CD8-positive, alpha-beta memory T cell (primary cell): Measurements from ENCODE around the gene RPL11. TPM values are rescaled to one million over a fixed set of nuclear protein-coding genes. Genes with fewer than 3 reads are reported as not detected.
"Not testable (repeated sequence)": the region's sequence is repeated elsewhere in the genome, so short reads cannot be mapped to it uniquely, and the experiment has no call there.

Experiments used
- CTCF ChIA-PET: fragments of 350-600 bp; sonication (Branson Sonifier 250); formaldehyde crosslinking; loops from one replicate; lab custom pipeline; 2021; ENCODE audit warnings: antibody characterized with exemption; lab: Charles Lee
- POLR2A ChIA-PET: fragments of 350-600 bp; sonication (Branson Sonifier 250); formaldehyde crosslinking; loops from one replicate; lab custom pipeline; 2021; ENCODE audit warnings: antibody characterized with exemption; lab: Charles Lee
- DNase-seq, 5 donors: peaks; one replicate each; pipeline versions ENCODE4 v3.0.0 to v3.0.0-alpha.2; 2020 to 2022; ENCODE audit warnings: mixed read lengths in 1 of 5
- H3K27ac ChIP-seq: one replicate; pipeline ENCODE4 v1.7.0; 2013; ENCODE audit warnings: low read depth, mild to moderate bottlenecking, low read length, moderate library complexity
- H3K27me3 ChIP-seq: 2 replicates; pipeline ENCODE4 v1.7.0; 2013; ENCODE audit warnings: low read length, mild to moderate bottlenecking; ENCODE audit not compliant: insufficient read depth, poor library complexity, severe bottlenecking
- H3K36me3 ChIP-seq: 2 replicates; pipeline ENCODE4 v1.7.0; 2013; ENCODE audit warnings: mild to moderate bottlenecking, low read length, moderate library complexity; ENCODE audit not compliant: insufficient read depth
- H3K4me1 ChIP-seq: 2 replicates; pipeline ENCODE4 v1.7.0; 2013; ENCODE audit warnings: mild to moderate bottlenecking, low read length, moderate library complexity; ENCODE audit not compliant: insufficient read depth
- H3K4me3 ChIP-seq: 2 replicates; pipeline ENCODE4 v1.7.0; 2013; ENCODE audit warnings: mild to moderate bottlenecking, low read length
- H3K9me3 ChIP-seq: 2 replicates; pipeline ENCODE4 v1.7.0; 2013; ENCODE audit warnings: mild to moderate bottlenecking, low read length
- H3K27ac Mint-ChIP-seq, 8 donors: one replicate each; pipeline ENCODE4 v1.8.0; 2020 to 2021; ENCODE audit warnings: mixed read lengths in 8 of 8, mild to moderate bottlenecking in 6 of 8, inconsistent platforms in 3 of 8, moderate library complexity in 3 of 8
- H3K27me3 Mint-ChIP-seq, 2 donors: one replicate each; pipeline ENCODE4 v1.8.0; 2020 to 2021; ENCODE audit warnings: mixed read lengths in 2 of 2, mild to moderate bottlenecking in 1 of 2, moderate library complexity in 1 of 2
- H3K36me3 Mint-ChIP-seq, 3 donors: one replicate each; pipeline ENCODE4 v1.8.0; 2020 to 2021; ENCODE audit warnings: mixed read lengths in 3 of 3, inconsistent platforms in 1 of 3, mild to moderate bottlenecking in 1 of 3
- H3K4me1 Mint-ChIP-seq, 3 donors: one replicate each; pipeline ENCODE4 v1.8.0; 2020 to 2021; ENCODE audit warnings: mixed read lengths in 3 of 3, inconsistent platforms in 1 of 3, mild to moderate bottlenecking in 1 of 3
- H3K4me3 Mint-ChIP-seq, 7 donors: one replicate each; pipeline ENCODE4 v1.8.0; 2020 to 2021; ENCODE audit warnings: mixed read lengths in 7 of 7, mild to moderate bottlenecking in 6 of 7, moderate library complexity in 4 of 7, inconsistent platforms in 2 of 7
- H3K9me3 Mint-ChIP-seq, 5 donors: one replicate each; pipeline ENCODE4 v1.8.0; 2020 to 2022; ENCODE audit warnings: mixed read lengths in 5 of 5, mild to moderate bottlenecking in 3 of 5, moderate library complexity in 2 of 5, inconsistent platforms in 1 of 5
- polyA plus RNA-seq: library from polyadenylated mRNA; unstranded; fragments of 300-500 nt; fragmentation: Illumina TruSeq; gene quantifications from one replicate; pipeline ENCODE4 v1.2.3, GENCODE V29; 2021
- total RNA-seq, 2 experiments: library from RNA; stranded (reverse); gene quantifications; one replicate each; pipeline ENCODE4 v1.2.3, GENCODE V29; 2021

Gene RPL11
- total and polyA plus RNA-seq, 3 experiments from 2014 or later = 1,119 to 1,292 (median 1,242) TPM

GRCh38 chr1:23688281-23688680 lies 3.3 kb upstream of the RPL11 start:
- H3K27me3 ChIP-seq, CTCF ChIA-PET, H3K4me3 Mint-ChIP-seq, H3K9me3 Mint-ChIP-seq, H3K27ac ChIP-seq, H3K27ac Mint-ChIP-seq, DNase-seq, POLR2A ChIA-PET, H3K4me3 ChIP-seq, H3K27me3 Mint-ChIP-seq, H3K9me3 ChIP-seq: not testable (repeated sequence)
- Histone ChIP-seq H3K4me1 (peaks cover 13% of the 10 kb centered on the region), H3K36me3 (peaks cover 12% of the 10 kb centered on the region)
- Mint-ChIP-seq H3K4me1 (peaks cover 12 to 15% (median 13%) of the 10 kb centered on the region in 3 donors), H3K36me3 (peaks cover 0 to 17% (median 3%) of the 10 kb centered on the region in 3 donors)

GRCh38 chr1:23692308-23692871 lies 784 bp downstream of the RPL11 start:
- H3K4me1 ChIP-seq = peaks cover 25% of the 10 kb centered on the region
- Mint-ChIP-seq H3K36me3 (peaks cover 9 to 59% (median 24%) of the 10 kb centered on the region in 3 donors), H3K27ac (peak overlapping the region; percentile 93 to 99 (median 95)), H3K27me3 (no peaks in the 10 kb centered on the region), H3K4me3 (peak overlapping the region; percentile 94 to 100 (median 96)), H3K9me3 (peaks cover 0 to 2% (median 1%) of the 10 kb centered on the region in 5 donors), H3K4me1 (peaks cover 48 to 54% (median 53%) of the 10 kb centered on the region in 3 donors)
- H3K27me3 ChIP-seq = no peaks in the 10 kb centered on the region
- ChIA-PET CTCF (interaction anchor here (1.0 to 1.2 kb wide), 2 partner anchors 10 to 55 kb away, joined by 3 to 4 read pairs; no protein-coding TSS in a partner anchor), POLR2A (interaction anchor here (0.7 to 1.7 kb wide), 3 partner anchors 51 to 208 kb away, joined by 3 to 14 read pairs (median 6); partner anchors contain the start of genes ASAP3 and ELOA)
- no peaks in the 10 kb centered on the region for H3K9me3 ChIP-seq
- peak in 2 of 5 donors; percentile 2 to 16 for DNase-seq
- H3K36me3 ChIP-seq = peaks cover 46% of the 10 kb centered on the region
- H3K27ac ChIP-seq = peak overlapping the region; percentile 89
- H3K4me3 ChIP-seq = peak overlapping the region; percentile 99

- H3K27ac ChIP-seq = peak overlapping the region; percentile 16
- no peak for DNase-seq
- ChIA-PET CTCF (interaction anchor here (1.5 kb wide), 1 partner anchor 54 kb away, joined by 3 read pairs; no protein-coding TSS in a partner anchor), POLR2A (no interaction called here)
- peaks cover 56% of the 10 kb centered on the region for H3K36me3 ChIP-seq
- no peak overlapping the region for H3K4me3 ChIP-seq
- Mint-ChIP-seq H3K27me3 (no peaks in the 10 kb centered on the region), H3K4me1 (peaks cover 55 to 66% (median 65%) of the 10 kb centered on the region in 3 donors), H3K27ac (peak overlapping the region; percentile 7 to 99 (median 94)), H3K36me3 (peaks cover 9 to 71% (median 24%) of the 10 kb centered on the region in 3 donors), H3K9me3 (no peaks in the 10 kb centered on the region), H3K4me3 (peak overlapping the region; percentile 67 to 100 (median 96))
- H3K27me3 ChIP-seq = no peaks in the 10 kb centered on the region
- H3K9me3 ChIP-seq = no peaks in the 10 kb centered on the region
- H3K4me1 ChIP-seq = peaks cover 28% of the 10 kb centered on the region
These were observed 2.0 kb downstream of the RPL11 start for GRCh38 chr1:23693599-23693998.

DNA sequence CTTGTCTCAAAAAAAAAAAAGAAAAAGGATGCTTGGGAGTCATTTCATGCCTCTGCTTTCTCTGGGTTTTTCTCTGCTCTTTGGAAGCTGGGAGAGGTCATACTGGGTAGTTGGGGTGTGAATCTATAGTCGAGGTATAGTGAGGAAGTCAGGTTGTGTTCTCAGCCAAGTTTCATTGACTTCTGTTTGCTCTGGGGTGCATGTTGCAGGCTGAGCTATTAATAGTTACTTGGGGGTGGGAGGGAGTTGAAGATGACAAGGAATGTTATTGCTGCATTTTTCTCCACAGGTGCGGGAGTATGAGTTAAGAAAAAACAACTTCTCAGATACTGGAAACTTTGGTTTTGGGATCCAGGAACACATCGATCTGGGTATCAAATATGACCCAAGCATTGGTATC lies 2.8 kb downstream of the RPL11 start:
- Mint-ChIP-seq H3K27ac (peak overlapping the region; percentile 30 to 99 (median 92)), H3K36me3 (peaks cover 9 to 77% (median 24%) of the 10 kb centered on the region in 3 donors), H3K4me1 (peaks cover 55 to 73% (median 72%) of the 10 kb centered on the region in 3 donors), H3K9me3 (no peaks in the 10 kb centered on the region), H3K27me3 (no peaks in the 10 kb centered on the region), H3K4me3 (peak overlapping the region; percentile 9 to 100 (median 94))
- peaks cover 63% of the 10 kb centered on the region for H3K36me3 ChIP-seq
- POLR2A ChIA-PET = no interaction called here
- H3K27ac ChIP-seq = peak overlapping the region; percentile 16
- no peaks in the 10 kb centered on the region for H3K27me3 ChIP-seq
- DNase-seq = no peak
- H3K4me3 ChIP-seq = no peak overlapping the region
- no peaks in the 10 kb centered on the region for H3K9me3 ChIP-seq
- peaks cover 30% of the 10 kb centered on the region for H3K4me1 ChIP-seq
- CTCF ChIA-PET = interaction anchor here (1.5 kb wide), 1 partner anchor 53 kb away, joined by 3 read pairs; no protein-coding TSS in a partner anchor

GRCh38 chr1:23695667-23696066 lies 4.1 kb downstream of the RPL11 start:
- H3K27me3 Mint-ChIP-seq = no peaks in the 10 kb centered on the region
- H3K4me1 Mint-ChIP-seq = peaks cover 60 to 82% (median 81%) of the 10 kb centered on the region in 3 donors
- DNase-seq = no peak
- H3K27ac ChIP-seq = no peak overlapping the region
- no peaks in the 10 kb centered on the region for H3K27me3 ChIP-seq
- H3K4me3 Mint-ChIP-seq = peak overlapping the region in 2 of 7 donors; percentile 25 to 46
- ChIA-PET POLR2A (no interaction called here), CTCF (no interaction called here)
- no peaks in the 10 kb centered on the region for H3K9me3 ChIP-seq
- peaks cover 9 to 90% (median 33%) of the 10 kb centered on the region in 3 donors for H3K36me3 Mint-ChIP-seq
- peaks cover 73% of the 10 kb centered on the region for H3K36me3 ChIP-seq
- H3K9me3 Mint-ChIP-seq = no peaks in the 10 kb centered on the region
- no peak overlapping the region for H3K4me3 ChIP-seq
- H3K27ac Mint-ChIP-seq = peak overlapping the region in 7 of 8 donors; percentile 30 to 99 (median 56)
- peaks cover 30% of the 10 kb centered on the region for H3K4me1 ChIP-seq

DNA sequence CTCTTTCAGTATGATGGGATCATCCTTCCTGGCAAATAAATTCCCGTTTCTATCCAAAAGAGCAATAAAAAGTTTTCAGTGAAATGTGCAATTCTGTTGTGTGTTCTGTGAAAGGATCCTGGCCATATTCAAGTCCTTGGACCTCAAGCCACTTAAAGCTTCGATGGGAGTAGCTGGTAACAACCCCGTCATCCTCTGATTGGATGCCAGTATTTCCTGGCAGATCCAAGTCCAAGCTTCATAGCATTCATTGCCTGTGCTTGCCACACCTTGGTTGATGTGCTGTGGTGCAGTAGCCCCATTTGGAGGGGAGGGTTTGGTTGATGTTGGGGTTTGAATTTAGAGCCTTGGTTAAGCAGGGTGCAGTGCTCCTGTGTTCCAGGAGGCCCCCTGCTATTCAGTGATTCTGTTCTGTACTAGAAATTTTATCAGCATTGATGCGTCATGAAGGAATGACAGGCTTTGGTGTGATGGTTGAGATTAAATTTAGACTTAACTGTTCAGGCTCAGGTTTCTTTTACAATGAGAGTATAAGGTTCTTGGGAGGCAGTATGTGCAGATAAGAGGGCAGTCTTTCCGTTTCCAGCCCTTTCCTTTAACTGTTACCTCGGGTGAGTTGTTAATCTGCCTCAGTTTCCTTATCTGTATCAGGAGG lies 4.9 kb downstream of the RPL11 start:
- peaks cover 60 to 84% (median 82%) of the 10 kb centered on the region in 3 donors for H3K4me1 Mint-ChIP-seq

GRCh38 chr1:23698466-23698865 lies 6.9 kb downstream of the RPL11 start:
- DNase-seq = no peak
- peaks cover 8 to 93% (median 28%) of the 10 kb centered on the region in 3 donors for H3K36me3 Mint-ChIP-seq
- no peak overlapping the region for H3K4me3 Mint-ChIP-seq
- Histone ChIP-seq H3K4me3 (no peak overlapping the region), H3K27me3 (no peaks in the 10 kb centered on the region), H3K4me1 (peaks cover 15% of the 10 kb centered on the region), H3K27ac (no peak overlapping the region), H3K9me3 (no peaks in the 10 kb centered on the region), H3K36me3 (peaks cover 72% of the 10 kb centered on the region)
- peak overlapping the region in 4 of 8 donors; percentile 12 to 69 (median 38) for H3K27ac Mint-ChIP-seq
- H3K4me1 Mint-ChIP-seq = peaks cover 45 to 70% (median 67%) of the 10 kb centered on the region in 3 donors
- H3K27me3 Mint-ChIP-seq = no peaks in the 10 kb centered on the region
- ChIA-PET POLR2A (interaction anchor here (0.6 kb wide), 1 partner anchor 59 kb away, joined by 4 read pairs; no protein-coding TSS in a partner anchor), CTCF (interaction anchor here (1.4 kb wide), 1 partner anchor 15 kb away, joined by 5 read pairs; no protein-coding TSS in a partner anchor)
- H3K9me3 Mint-ChIP-seq = no peaks in the 10 kb centered on the region

More for the DNA sequence above, 4.9 kb downstream of the RPL11 start:
- DNase-seq = no peak
- peaks cover 80% of the 10 kb centered on the region for H3K36me3 ChIP-seq
- H3K27me3 ChIP-seq = no peaks in the 10 kb centered on the region
- Mint-ChIP-seq H3K9me3 (no peaks in the 10 kb centered on the region), H3K4me3 (peak overlapping the region in 2 of 7 donors; percentile 6 to 25), H3K27me3 (no peaks in the 10 kb centered on the region), H3K36me3 (peaks cover 9 to 98% (median 33%) of the 10 kb centered on the region in 3 donors), H3K27ac (peak overlapping the region in 3 of 8 donors; percentile 55 to 99 (median 56))
- no peak overlapping the region for H3K27ac ChIP-seq
- peaks cover 30% of the 10 kb centered on the region for H3K4me1 ChIP-seq
- POLR2A ChIA-PET = interaction anchor here (0.7 kb wide), 1 partner anchor 1875 kb away, joined by 5 read pairs; no protein-coding TSS in a partner anchor
- CTCF ChIA-PET = no interaction called here
- no peak overlapping the region for H3K4me3 ChIP-seq
- H3K9me3 ChIP-seq = no peaks in the 10 kb centered on the region
